K562 (cell line): ENCODE results near the gene ALPK1. TPM values are rescaled to one million over a fixed set of nuclear protein-coding genes. Genes with fewer than 3 reads are reported as not detected.

Source experiments
- ATAC-seq: fragments of 200-7000 bp; cut with Tn5 transposase; 3 replicates; pipeline ENCODE4 v1.9.1; 2020; ENCODE audit warnings: moderate library complexity
- BruUV-seq: library from RNA; stranded (reverse); fragments of 400-500 nt; replicated peaks from 2 replicates; lab custom pipeline; 2021; lab: Mats Ljungman, UMichigan
- CTCF ChIA-PET: fragments of 300-600 bp; formaldehyde crosslinking; extraction: SDS; loops from one replicate; lab custom pipeline; 2021; ENCODE audit warnings: low intra/inter-chr PET ratio; lab: Yijun Ruan, JAX
- POLR2A ChIA-PET: fragments of 300-600, 350-650 bp; sonication (Branson Sonifier 250); formaldehyde crosslinking; extraction: SDS; loops from one replicate; lab custom pipeline; 2021; ENCODE audit warnings: antibody characterized with exemption, inconsistent platforms; lab: Yijun Ruan, JAX
- DNase-seq, 4 experiments: peaks; one replicate each; pipeline versions ENCODE4 v3.0.0 to v3.0.0-alpha.2; 2011 to 2018; ENCODE audit warnings: low spot score in 3 of 4, mixed read lengths in 3 of 4; ENCODE audit errors: extremely low read depth in 1 of 4
- FAIRE-seq: peaks from 2 replicates; lab custom pipeline; 2011; peaks lifted over from hg19 to GRCh38; lab: Jason Lieb, UNC
- H2AFZ ChIP-seq: 2 replicates; pipeline ENCODE4 v1.6.0; 2011; ENCODE audit warnings: low read depth, low read length, control low read depth, inconsistent platforms
- H3K27ac ChIP-seq: fragments of 200-600 bp; 3 replicates; pipeline ENCODE4 v1.8.0; 2011; ENCODE audit warnings: low read depth, mild to moderate bottlenecking, control low read depth, inconsistent platforms, low read length, moderate library complexity, mixed read lengths; ENCODE audit errors: extremely low read depth
- H3K27me3 ChIP-seq, 2 experiments: fragments of 300-600 bp in 1 of 2; 2 replicates in 1 of 2; 3 replicates in 1 of 2; pipeline versions ENCODE4 v1.6.0 to v1.8.0; 2011; ENCODE audit warnings: inconsistent platforms in 2 of 2, low read length in 2 of 2, mild to moderate bottlenecking in 1 of 2, mixed read lengths in 1 of 2, moderate library complexity in 1 of 2; ENCODE audit not compliant: control insufficient read depth in 2 of 2, insufficient read depth in 2 of 2
- H3K36me3 ChIP-seq: fragments of 300-600 bp; 3 replicates; pipeline ENCODE4 v1.8.0; 2011; ENCODE audit warnings: mild to moderate bottlenecking, low read length, inconsistent platforms; ENCODE audit not compliant: control insufficient read depth, insufficient read depth
- H3K4me1 ChIP-seq, 2 experiments: fragments of 200-600 bp in 1 of 2; replicated peaks in 1 of 2; 2 replicates in 1 of 2; 3 replicates in 1 of 2; pipeline versions ENCODE4 v1.5.1 to v1.8.0; 2011; ENCODE audit warnings: inconsistent platforms in 2 of 2, low read length in 2 of 2, mild to moderate bottlenecking in 1 of 2, mixed read lengths in 1 of 2, moderate library complexity in 1 of 2; ENCODE audit not compliant: control insufficient read depth in 2 of 2, insufficient read depth in 2 of 2
- H3K4me2 ChIP-seq: 2 replicates; pipeline ENCODE4 v1.6.1; 2011; ENCODE audit warnings: low read length, control low read depth, inconsistent platforms, mixed read lengths; ENCODE audit not compliant: insufficient read depth
- H3K4me3 ChIP-seq: fragments of 200-600 bp; sonication (generic), shearing (Covaris generic); 2 replicates; pipeline ENCODE4 v1.5.1; 2016; ENCODE audit warnings: control low read depth, inconsistent platforms
- H3K79me2 ChIP-seq: fragments of 200-600 bp; 3 replicates; pipeline ENCODE4 v1.8.0; 2011; ENCODE audit warnings: low read length, inconsistent platforms; ENCODE audit not compliant: control insufficient read depth, insufficient read depth
- H3K9ac ChIP-seq, 2 experiments: 2 replicates each; pipeline versions ENCODE4 v1.6.0 to v1.6.1; 2011; ENCODE audit warnings: low read depth in 2 of 2, low read length in 2 of 2, control low read depth in 1 of 2, inconsistent platforms in 1 of 2, mild to moderate bottlenecking in 1 of 2, mixed read lengths in 1 of 2; ENCODE audit not compliant: insufficient read depth in 1 of 2
- H3K9me1 ChIP-seq: one replicate; pipeline ENCODE4 v1.6.0; 2011; ENCODE audit warnings: inconsistent platforms, mild to moderate bottlenecking, low read length, moderate library complexity; ENCODE audit not compliant: control insufficient read depth, insufficient read depth
- H3K9me3 ChIP-seq: replicated peaks from 2 replicates; pipeline ENCODE4 v1.5.1; 2011; ENCODE audit warnings: low read depth, low read length, inconsistent platforms; ENCODE audit not compliant: control insufficient read depth, insufficient read depth
- H4K20me1 ChIP-seq: replicated peaks from 2 replicates; pipeline ENCODE4 v1.6.1; 2011; ENCODE audit warnings: low read length, inconsistent platforms, mixed read lengths; ENCODE audit not compliant: control insufficient read depth, insufficient read depth
- BRD9 ChIP-seq: fragments of 450-650 bp; IDR thresholded peaks from 2 replicates; pipeline ENCODE4 v1.6.1; 2018; ENCODE audit warnings: low read depth; ENCODE audit not compliant: partially characterized antibody
- JUN ChIP-seq, 2 experiments: sonication (generic) in 1 of 2; formaldehyde crosslinking in 1 of 2; IDR thresholded peaks; 2 replicates each; pipeline versions ENCODE4 v1.6.1 to v1.8.0; 2012 to 2022; ENCODE audit warnings: borderline replicate concordance in 2 of 2, mild to moderate bottlenecking in 2 of 2, improper control_type of control experiment in 1 of 2, low read depth in 1 of 2, low read length in 1 of 2, missing genetic modification reagents in 1 of 2
- MYC ChIP-seq, 2 experiments: fragments of 250-450 bp in 1 of 2; sonication (Bioruptor Pico) in 1 of 2; IDR thresholded peaks; 2 replicates each; pipeline versions ENCODE4 v1.5.1 to v1.6.1; 2012 to 2021; ENCODE audit warnings: low read depth in 2 of 2, borderline replicate concordance in 1 of 2, improper control_type of control experiment in 1 of 2, low read length in 1 of 2, mild to moderate bottlenecking in 1 of 2, moderate library complexity in 1 of 2
- NCOA4 ChIP-seq: fragments of 450-650 bp; IDR thresholded peaks from 2 replicates; pipeline ENCODE4 v1.6.1; 2018; ENCODE audit warnings: mild to moderate bottlenecking; ENCODE audit not compliant: partially characterized antibody
- NFATC3 ChIP-seq: fragments of 450-650 bp; IDR thresholded peaks from 2 replicates; pipeline ENCODE4 v1.6.1; 2017; ENCODE audit warnings: mild to moderate bottlenecking
- PATZ1 ChIP-seq: fragments of 250-450 bp; sonication (Bioruptor Pico); IDR thresholded peaks from 2 replicates; pipeline ENCODE4 v1.5.0; 2020; ENCODE audit warnings: mild to moderate bottlenecking, borderline replicate concordance
- SMARCC2 ChIP-seq: fragments of 450-650 bp; IDR thresholded peaks from 2 replicates; pipeline ENCODE4 v1.6.1; 2017; ENCODE audit warnings: antibody characterized with exemption, moderate library complexity, mild to moderate bottlenecking, low read depth
- TCF3 ChIP-seq: sonication (generic); formaldehyde crosslinking; IDR thresholded peaks from 2 replicates; pipeline ENCODE4 v1.4.0; 2020; ENCODE audit warnings: mild to moderate bottlenecking, missing genetic modification reagents
- TSC22D4 ChIP-seq: fragments of 450-650 bp; IDR thresholded peaks from 2 replicates; pipeline ENCODE4 v1.6.1; 2016; ENCODE audit warnings: missing genetic modification characterization, missing biosample characterization, control low read depth
- ZC3H4 ChIP-seq: sonication (generic); formaldehyde crosslinking; IDR thresholded peaks from 2 replicates; pipeline ENCODE4 v1.9.0; 2021; ENCODE audit warnings: missing genetic modification reagents, borderline replicate concordance
- ZNF124 ChIP-seq: sonication (generic); formaldehyde crosslinking; IDR thresholded peaks from 2 replicates; pipeline ENCODE4 v1.8.1; 2022; ENCODE audit warnings: missing genetic modification reagents
- ZNF184 ChIP-seq: sonication (generic); formaldehyde crosslinking; IDR thresholded peaks from 2 replicates; pipeline ENCODE4 v1.5.0; 2020; ENCODE audit warnings: missing genetic modification reagents
- ZNF282 ChIP-seq: sonication (generic); formaldehyde crosslinking; IDR thresholded peaks from 2 replicates; pipeline ENCODE4 v1.8.1; 2023; ENCODE audit warnings: missing genetic modification reagents
- ZNF609 ChIP-seq: sonication (generic); formaldehyde crosslinking; IDR thresholded peaks from 2 replicates; pipeline ENCODE4 v1.8.1; 2023; ENCODE audit warnings: missing genetic modification reagents, mild to moderate bottlenecking, borderline replicate concordance
- WGBS: fragments of 100-300 bp; shearing (Covaris generic); methylation state at CpG from one replicate; pipeline ENCODE4 v1.1.6; 2016; ENCODE audit warnings: low coverage, mixed read lengths; ENCODE audit not compliant: insufficient coverage; ENCODE audit errors: missing lambda C conversion rate; 5-methylcytosine and 5-hydroxymethylcytosine counted together
- in situ Hi-C: fragments of 300-500 bp; cut with MboI; formaldehyde crosslinking; loops from 4 replicates; pipeline ENCODE4 v1.15.0; 2018; ENCODE audit warnings: inconsistent platforms, mixed read lengths
- intact Hi-C: fragments of 100-400 bp; cut with micrococcal nuclease; formaldehyde crosslinking; loops from 2 replicates; pipeline ENCODE4 v1.14.2; 2022
- polyA plus RNA-seq, 8 experiments: library from polyadenylated mRNA; depleted of rRNA in 4 of 8; stranded (reverse) in 5 of 8; unstranded in 3 of 8; fragments of >200 nt; fragmentation: Nextera tagmentation in 2 of 8; fragmentation: Illumina TruSeq in 1 of 8; extraction: Ambion mirVana in 2 of 8; extraction: Trizol in 1 of 8; gene quantifications; 2 replicates each; pipeline versions ENCODE4 v1.2.1 to v1.2.3, GENCODE V29; 2011 to 2014; ENCODE audit warnings: inconsistent platforms in 1 of 8, missing spikeins in 1 of 8
- total RNA-seq, 7 experiments: library from RNA; depleted of rRNA in 6 of 7; stranded (reverse); fragments of >200 nt in 6 of 7; fragmentation: Illumina TruSeq in 2 of 7; extraction: Trizol in 2 of 7; gene quantifications; 2 replicates each; pipeline versions ENCODE4 v1.2.1 to v1.2.3, GENCODE V29; 2011 to 2021; ENCODE audit warnings: low replicate concordance in 1 of 7
- TF ChIP-seq, protein P1 (sequence below): sonication (generic); formaldehyde crosslinking; IDR thresholded peaks from 2 replicates; pipeline ENCODE4 v1.5.0; 2020; ENCODE audit warnings: missing genetic modification reagents

Gene ALPK1
- total and polyA plus RNA-seq, 9 of the 15 experiments (the other 6 are each of a cell fraction or from before 2014, with no cell fraction given) = 2.3 to 6.9 (median 4.6) TPM

DNA sequence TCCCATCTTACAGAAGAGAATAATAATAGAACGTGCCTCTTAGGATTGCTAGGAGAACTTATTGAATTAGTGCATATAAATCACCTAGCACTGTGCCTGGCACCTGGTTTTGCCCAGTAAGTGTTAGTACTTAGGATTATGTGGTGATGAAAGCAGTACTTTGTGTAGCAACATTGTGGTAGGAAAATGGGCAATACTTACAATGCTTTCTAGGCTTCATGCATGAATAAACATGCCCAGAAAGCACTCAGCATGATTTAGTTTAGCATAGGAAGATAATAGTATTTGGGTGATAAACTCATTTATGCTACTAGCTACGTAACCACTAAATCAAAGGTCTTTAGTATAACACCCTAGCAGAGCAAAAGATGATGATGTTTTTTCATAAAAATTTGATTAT, 113.2 kb downstream of the ALPK1 start:
- no peak overlapping the region for H3K9ac ChIP-seq
- no peak for FAIRE-seq
- H3K27me3 ChIP-seq = peaks cover 7 to 13% of the 10 kb centered on the region in 2 experiments; a peak in 1 of 5 replicates
- H3K36me3 ChIP-seq = no peaks in the 10 kb centered on the region
- H3K79me2 ChIP-seq = no peaks in the 10 kb centered on the region
- peaks cover 0 to 4% of the 10 kb centered on the region in 2 experiments; a peak in 1 of 5 replicates for H3K4me1 ChIP-seq
- H2AFZ ChIP-seq = no peak overlapping the region
- DNase-seq = no peak
- no TSS peak for BruUV-seq
- no peak overlapping the region for H3K4me2 ChIP-seq
- no peaks in the 10 kb centered on the region for H3K9me1 ChIP-seq
- ChIA-PET CTCF (no interaction called here), POLR2A (no interaction called here)
- intact Hi-C loops (no loop called here), in situ Hi-C loops (no loop called here)
- no peak overlapping the region for H3K27ac ChIP-seq
- ATAC-seq = no peak
- no peak overlapping the region for H3K4me3 ChIP-seq
- WGBS = 6% methylated on average over 2 of the region's 2 CpGs
- H4K20me1 ChIP-seq = no peaks in the 10 kb centered on the region
- H3K9me3 ChIP-seq = no peaks in the 10 kb centered on the region
- TF ChIP-seq MYC (IDR thresholded peaks at IDR 0.05; ENCODE audit: low read depth, low read length) (no peak), MYC (CRISPR knock-in tag; IDR thresholded peaks at IDR 0.05; ENCODE audit: borderline replicate concordance, low read depth) (no peak), PATZ1 (CRISPR knock-in tag) (no peak), ZC3H4 (CRISPR knock-in tag) (no peak), ZNF282 (CRISPR knock-in tag) (no peak), ZNF609 (no peak), SMARCC2 (no peak), ZNF184 (no peak), ZNF124 (CRISPR knock-in tag) (no peak), TCF3 (CRISPR knock-in tag) (no peak), BRD9 (no peak), TSC22D4 (no peak), NCOA4 (no peak), JUN (IDR thresholded peaks at IDR 0.05; ENCODE audit: borderline replicate concordance, low read depth, low read length) (no peak), JUN (CRISPR knock-in tag; IDR thresholded peaks at IDR 0.05; ENCODE audit: borderline replicate concordance) (no peak), NFATC3 (no peak)
- TF ChIP-seq, protein P1, sequence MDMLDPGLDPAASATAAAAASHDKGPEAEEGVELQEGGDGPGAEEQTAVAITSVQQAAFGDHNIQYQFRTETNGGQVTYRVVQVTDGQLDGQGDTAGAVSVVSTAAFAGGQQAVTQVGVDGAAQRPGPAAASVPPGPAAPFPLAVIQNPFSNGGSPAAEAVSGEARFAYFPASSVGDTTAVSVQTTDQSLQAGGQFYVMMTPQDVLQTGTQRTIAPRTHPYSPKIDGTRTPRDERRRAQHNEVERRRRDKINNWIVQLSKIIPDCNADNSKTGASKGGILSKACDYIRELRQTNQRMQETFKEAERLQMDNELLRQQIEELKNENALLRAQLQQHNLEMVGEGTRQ = no peak
